Gastroesophageal sphincter (tissue), 3 donors: Measurements from ENCODE around the gene CUTA.

ENCODE experiments used
- POLR2A ChIP-seq, 2 donors: fragments of 450-650 bp; IDR thresholded peaks; one replicate each; pipeline ENCODE4 v1.6.1; 2017; ENCODE audit warnings: antibody characterized with exemption in 2 of 2, mild to moderate bottlenecking in 2 of 2, moderate library complexity in 1 of 2
- POLR2AphosphoS5 ChIP-seq: sonication (generic); formaldehyde crosslinking; IDR thresholded peaks from one replicate; pipeline ENCODE4 v1.6.1; 2017; ENCODE audit warnings: antibody characterized with exemption
- TF ChIP-seq, protein P1 (sequence below), 4 experiments: fragments of 200-600 bp in 2 of 4; fragments of 450-650 bp in 2 of 4; sonication (generic) in 1 of 4; IDR thresholded peaks; one replicate each; pipeline ENCODE4 v1.5.1; 2017 to 2019; ENCODE audit warnings: antibody characterized with exemption in 4 of 4, mild to moderate bottlenecking in 2 of 4, moderate library complexity in 2 of 4

GRCh38 chr6:33431880-33432541 lies 14.1 kb upstream of the CUTA start:
- no peak for TF ChIP-seq POLR2AphosphoS5
- no peak for TF ChIP-seq POLR2A (IDR thresholded peaks at IDR 0.05)
- TF ChIP-seq, protein P1, sequence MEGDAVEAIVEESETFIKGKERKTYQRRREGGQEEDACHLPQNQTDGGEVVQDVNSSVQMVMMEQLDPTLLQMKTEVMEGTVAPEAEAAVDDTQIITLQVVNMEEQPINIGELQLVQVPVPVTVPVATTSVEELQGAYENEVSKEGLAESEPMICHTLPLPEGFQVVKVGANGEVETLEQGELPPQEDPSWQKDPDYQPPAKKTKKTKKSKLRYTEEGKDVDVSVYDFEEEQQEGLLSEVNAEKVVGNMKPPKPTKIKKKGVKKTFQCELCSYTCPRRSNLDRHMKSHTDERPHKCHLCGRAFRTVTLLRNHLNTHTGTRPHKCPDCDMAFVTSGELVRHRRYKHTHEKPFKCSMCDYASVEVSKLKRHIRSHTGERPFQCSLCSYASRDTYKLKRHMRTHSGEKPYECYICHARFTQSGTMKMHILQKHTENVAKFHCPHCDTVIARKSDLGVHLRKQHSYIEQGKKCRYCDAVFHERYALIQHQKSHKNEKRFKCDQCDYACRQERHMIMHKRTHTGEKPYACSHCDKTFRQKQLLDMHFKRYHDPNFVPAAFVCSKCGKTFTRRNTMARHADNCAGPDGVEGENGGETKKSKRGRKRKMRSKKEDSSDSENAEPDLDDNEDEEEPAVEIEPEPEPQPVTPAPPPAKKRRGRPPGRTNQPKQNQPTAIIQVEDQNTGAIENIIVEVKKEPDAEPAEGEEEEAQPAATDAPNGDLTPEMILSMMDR (IDR thresholded peaks at IDR 0.05): no peak
